Stomach smooth muscle (tissue), 2 donors: ENCODE measurements around the gene MYH11.
A peak's percentile ranks its signal among the peaks of the same experiment; 100 is the strongest.
"Not testable (repeated sequence)": the region's sequence is repeated elsewhere in the genome, so short reads cannot be mapped to it uniquely, and the experiment has no call there.

Experiments
- H3K27ac ChIP-seq: one replicate; pipeline ENCODE4 v1.7.0; 2013; ENCODE audit warnings: mild to moderate bottlenecking, low read length, inconsistent platforms
- H3K27me3 ChIP-seq, 2 donors: one replicate each; pipeline ENCODE4 v1.7.0; 2013; ENCODE audit warnings: low read length in 2 of 2; ENCODE audit not compliant: insufficient read depth in 2 of 2, control insufficient read depth in 1 of 2
- H3K36me3 ChIP-seq, 2 donors: one replicate each; pipeline ENCODE4 v1.7.0; 2013; ENCODE audit warnings: low read length in 2 of 2; ENCODE audit not compliant: control insufficient read depth in 2 of 2, insufficient read depth in 2 of 2
- H3K4me1 ChIP-seq: one replicate; pipeline ENCODE4 v1.7.0; 2013; ENCODE audit warnings: low read length; ENCODE audit not compliant: control insufficient read depth, insufficient read depth
- H3K4me3 ChIP-seq, 2 donors: one replicate each; pipeline ENCODE4 v1.7.0; 2013; ENCODE audit warnings: low read length in 2 of 2
- H3K9ac ChIP-seq, 2 donors: one replicate each; pipeline ENCODE4 v1.7.0; 2013; ENCODE audit warnings: low read length in 2 of 2, mild to moderate bottlenecking in 1 of 2
- H3K9me3 ChIP-seq, 2 donors: one replicate each; pipeline ENCODE4 v1.7.0; 2013; ENCODE audit warnings: low read length in 2 of 2; ENCODE audit not compliant: control insufficient read depth in 2 of 2
- donor health status: healthy.
- donor health status: Pancreatic carcinoma.

The MYH11 gene

GRCh38 chr16:15839204-15839603, 17.6 kb downstream of the MYH11 start:
- not testable (repeated sequence) for H3K9ac ChIP-seq, H3K27ac ChIP-seq, H3K9me3 ChIP-seq, H3K27me3 ChIP-seq
- Histone ChIP-seq H3K4me1 (peaks cover 84% of the 10 kb centered on the region), H3K36me3 (peaks cover 32 to 49% of the 10 kb centered on the region in 2 donors), H3K4me3 (peak overlapping the region in 1 of 2 donors; percentile 58)

- Histone ChIP-seq H3K4me1 (peaks cover 86% of the 10 kb centered on the region), H3K9ac (peak overlapping the region; percentile 49 to 60), H3K27ac (peak overlapping the region; percentile 79), H3K4me3 (peak overlapping the region; percentile 54 to 63), H3K36me3 (peaks cover 39 to 54% of the 10 kb centered on the region in 2 donors), H3K27me3 (no peaks in the 10 kb centered on the region), H3K9me3 (no peaks in the 10 kb centered on the region)
Observed at GRCh38 chr16:15837761-15838160, 19.1 kb downstream of the MYH11 start.

GRCh38 chr16:15836965-15837611, 19.7 kb downstream of the MYH11 start:
- peak overlapping the region; percentile 79 for H3K27ac ChIP-seq
- H3K4me1 ChIP-seq = peaks cover 86% of the 10 kb centered on the region
- no peaks in the 10 kb centered on the region for H3K27me3 ChIP-seq
- peaks cover 44 to 60% of the 10 kb centered on the region in 2 donors for H3K36me3 ChIP-seq
- no peaks in the 10 kb centered on the region for H3K9me3 ChIP-seq
- H3K9ac ChIP-seq = peak overlapping the region in 1 of 2 donors; percentile 42
- peak overlapping the region; percentile 54 to 60 for H3K4me3 ChIP-seq

GRCh38 chr16:15836074-15836473, 20.8 kb downstream of the MYH11 start:
- Histone ChIP-seq H3K9ac (peak overlapping the region; percentile 10 to 21), H3K4me1 (peaks cover 85% of the 10 kb centered on the region), H3K36me3 (peaks cover 40 to 52% of the 10 kb centered on the region in 2 donors), H3K27me3 (no peaks in the 10 kb centered on the region), H3K27ac (peak overlapping the region; percentile 92), H3K4me3 (peak overlapping the region; percentile 26 to 36), H3K9me3 (no peaks in the 10 kb centered on the region)

GRCh38 chr16:15835136-15835878, 21.5 kb downstream of the MYH11 start:
- Histone ChIP-seq H3K36me3 (peaks cover 41 to 56% of the 10 kb centered on the region in 2 donors), H3K27ac (peak overlapping the region; percentile 92), H3K4me3 (peak overlapping the region; percentile 26 to 36), H3K9ac (peak overlapping the region; percentile 42 to 60), H3K9me3 (no peaks in the 10 kb centered on the region), H3K4me1 (peaks cover 91% of the 10 kb centered on the region), H3K27me3 (no peaks in the 10 kb centered on the region)

- peak overlapping the region; percentile 36 to 50 for H3K4me3 ChIP-seq
- no peaks in the 10 kb centered on the region for H3K9me3 ChIP-seq
- no peaks in the 10 kb centered on the region for H3K27me3 ChIP-seq
- peaks cover 42 to 55% of the 10 kb centered on the region in 2 donors for H3K36me3 ChIP-seq
- H3K4me1 ChIP-seq = peaks cover 93% of the 10 kb centered on the region
- no peak overlapping the region for H3K9ac ChIP-seq
- peak overlapping the region; percentile 92 for H3K27ac ChIP-seq
Observed at GRCh38 chr16:15834502-15834901, 22.3 kb downstream of the MYH11 start.

- H3K9ac ChIP-seq = peak overlapping the region; percentile 16 to 55
- peak overlapping the region; percentile 92 for H3K27ac ChIP-seq
- peaks cover 40 to 49% of the 10 kb centered on the region in 2 donors for H3K36me3 ChIP-seq
- H3K9me3 ChIP-seq = no peaks in the 10 kb centered on the region
- peak overlapping the region; percentile 36 to 54 for H3K4me3 ChIP-seq
- H3K4me1 ChIP-seq = peaks cover 94% of the 10 kb centered on the region
- no peaks in the 10 kb centered on the region for H3K27me3 ChIP-seq
Observed at GRCh38 chr16:15833541-15833940, 23.3 kb downstream of the MYH11 start.

- H3K27me3 ChIP-seq = no peaks in the 10 kb centered on the region
- H3K4me1 ChIP-seq = peaks cover 94% of the 10 kb centered on the region
- peak overlapping the region in 1 of 2 donors; percentile 44 for H3K4me3 ChIP-seq
- H3K9me3 ChIP-seq = no peaks in the 10 kb centered on the region
- H3K27ac ChIP-seq = peak overlapping the region; percentile 92
- H3K9ac ChIP-seq = no peak overlapping the region
- peaks cover 40 to 48% of the 10 kb centered on the region in 2 donors for H3K36me3 ChIP-seq
Observed at GRCh38 chr16:15832241-15832640, 24.6 kb downstream of the MYH11 start.

- H3K9ac ChIP-seq = no peak overlapping the region
- H3K27ac ChIP-seq = peak overlapping the region; percentile 92
- H3K4me3 ChIP-seq = no peak overlapping the region
- H3K9me3 ChIP-seq = no peaks in the 10 kb centered on the region
- H3K27me3 ChIP-seq = no peaks in the 10 kb centered on the region
- H3K36me3 ChIP-seq = peaks cover 44 to 49% of the 10 kb centered on the region in 2 donors
- peaks cover 94% of the 10 kb centered on the region for H3K4me1 ChIP-seq
Observed at GRCh38 chr16:15830832-15831451, 25.9 kb downstream of the MYH11 start.

- Histone ChIP-seq H3K4me1 (peaks cover 96% of the 10 kb centered on the region), H3K27me3 (no peaks in the 10 kb centered on the region), H3K27ac (peak overlapping the region; percentile 92), H3K9ac (peak overlapping the region; percentile 54 to 83), H3K9me3 (no peaks in the 10 kb centered on the region), H3K36me3 (peaks cover 45 to 46% of the 10 kb centered on the region in 2 donors), H3K4me3 (peak overlapping the region in 1 of 2 donors; percentile 40)
Observed at GRCh38 chr16:15829460-15829859, 27.4 kb downstream of the MYH11 start.
